Breast epithelium (tissue), 3 donors: ENCODE data around the gene TPH1.

Experiments used
- CTCF ChIP-seq, 3 donors: fragments of 450-650 bp; IDR thresholded peaks; one replicate each; pipeline ENCODE4 v1.5.1; 2016 to 2017; ENCODE audit warnings: antibody characterized with exemption in 3 of 3, mild to moderate bottlenecking in 3 of 3, moderate library complexity in 3 of 3
- POLR2A ChIP-seq: fragments of 450-650 bp; IDR thresholded peaks from one replicate; pipeline ENCODE4 v1.6.1; 2016; ENCODE audit warnings: antibody characterized with exemption, mild to moderate bottlenecking, moderate library complexity
- POLR2AphosphoS5 ChIP-seq, 3 donors: sonication (generic); formaldehyde crosslinking; IDR thresholded peaks; one replicate each; pipeline ENCODE4 v1.6.1; 2017; ENCODE audit warnings: antibody characterized with exemption in 3 of 3

GRCh38 chr11:18064450-18065054, 18.5 kb upstream of the TPH1 start:
- TF ChIP-seq CTCF (IDR thresholded peaks at IDR 0.05) (no peak), POLR2A (no peak), POLR2AphosphoS5 (IDR thresholded peaks at IDR 0.05) (no peak)
